ENCODE measurements around the gene RAB28. TPM values are rescaled to one million over a fixed set of nuclear protein-coding genes. Genes with fewer than 3 reads are reported as not detected.

RAB28 gene
- total and polyA plus RNA-seq, 2 of the 8 experiments (the other 6 are each of a cell fraction or from before 2014, with no cell fraction given), result 16.0 to 18.7 TPM

Other genes starting within 250 kb of the RAB28 start
- 0.11 and 0.13 TPM in 2 replicates for gene NKX3-2, start 60.2 kb upstream of the RAB28 start, total RNA-seq (2021; fragmentation: NEBNext Ultra II Directional; extraction: Animal tissue kit (Norgen Biotek cat#: 25700))
- 0.03 TPM in 1 of 2 replicates, not detected in the other for gene NKX3-2, start 60.2 kb upstream of the RAB28 start, polyA plus RNA-seq (2011; rRNA removed)
- gene BOD1L1, start 143.4 kb upstream of the RAB28 start, total RNA-seq (2021; fragmentation: NEBNext Ultra II Directional; extraction: Animal tissue kit (Norgen Biotek cat#: 25700)), result 34.9 and 39.3 TPM in 2 replicates
- 4.3 and 6.8 TPM in 2 replicates for gene BOD1L1, start 143.4 kb upstream of the RAB28 start, polyA plus RNA-seq (2011; rRNA removed)

Data from H1 (cell line).